ENCODE results near the gene CSMD2.

Gene CSMD2

GRCh38 chr1:33844166-33844565, 320.9 kb downstream of the CSMD2 start:
- DNase-seq: no peak

DNA sequence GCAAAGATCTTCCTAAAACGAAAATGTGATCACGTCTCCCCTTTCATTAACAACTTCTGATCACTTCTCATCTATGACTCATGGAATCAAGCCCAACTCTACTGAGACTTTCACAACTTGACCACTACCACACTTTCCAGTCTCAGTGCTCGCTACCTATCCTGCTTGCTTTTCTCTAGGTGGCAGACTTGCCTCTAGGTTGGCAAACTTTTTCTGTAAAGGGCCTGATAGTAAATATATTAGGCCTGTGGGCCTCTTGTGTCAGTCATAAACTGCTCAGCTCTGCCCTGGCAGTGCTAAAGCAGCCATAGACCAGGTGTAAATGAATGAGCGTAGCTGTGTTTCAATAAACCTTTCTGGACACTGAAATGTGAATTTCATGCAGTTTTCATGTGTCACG, 322.7 kb downstream of the CSMD2 start:
- DNase-seq: no peak

DNA sequence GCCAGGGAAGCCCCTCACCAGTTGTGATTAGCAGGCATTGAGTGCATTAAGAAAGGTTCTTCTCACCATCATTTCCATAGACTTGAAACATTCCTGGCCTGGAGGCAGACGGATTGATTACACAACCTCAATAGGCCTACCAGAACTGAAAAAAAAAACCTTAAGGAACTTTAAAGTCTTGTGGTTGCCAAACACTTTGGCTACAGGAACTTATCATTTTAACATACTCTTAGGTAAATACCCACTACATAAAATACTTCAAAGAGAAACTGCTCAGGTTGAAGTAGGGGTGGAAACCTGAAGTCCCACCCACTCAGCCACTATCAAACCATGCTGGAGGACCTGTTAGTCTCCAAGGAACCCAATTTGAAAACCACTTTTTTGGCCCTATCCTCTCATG, 323.5 kb downstream of the CSMD2 start:
- DNase-seq: no peak

- DNase-seq: no peak
These were observed 327.4 kb downstream of the CSMD2 start for GRCh38 chr1:33837635-33838034.

GRCh38 chr1:33836911-33837310, 328.1 kb downstream of the CSMD2 start:
- no peak for DNase-seq

DNA sequence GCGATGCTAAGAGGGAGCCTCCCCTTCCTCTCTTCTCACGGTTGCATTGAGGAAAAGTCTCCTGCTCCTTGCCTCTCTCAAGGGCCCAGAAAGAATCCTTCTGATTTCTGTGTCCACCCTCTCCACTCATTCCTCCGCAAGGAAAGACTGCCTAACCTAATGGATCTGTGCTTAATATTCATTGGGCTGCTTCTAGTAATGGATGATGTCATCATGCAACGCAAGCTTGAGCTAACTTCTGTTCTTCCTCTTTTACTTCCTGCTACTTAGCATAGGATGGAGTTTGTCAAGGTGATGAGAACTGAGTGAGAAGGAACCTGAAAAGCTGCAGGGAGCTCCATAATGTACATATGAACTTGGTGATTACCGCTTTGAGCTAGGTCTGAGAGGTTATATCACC, 336.4 kb downstream of the CSMD2 start:
- no peak for DNase-seq

GRCh38 chr1:33828059-33828458, 337.0 kb downstream of the CSMD2 start:
- no peak for DNase-seq

- DNase-seq: no peak
These were observed 338.3 kb downstream of the CSMD2 start for GRCh38 chr1:33826711-33827110.

- DNase-seq: no peak
These were observed 338.7 kb downstream of the CSMD2 start for GRCh38 chr1:33826311-33826710.

- DNase-seq: no peak
These were observed 339.5 kb downstream of the CSMD2 start for GRCh38 chr1:33825506-33825905.

DNA sequence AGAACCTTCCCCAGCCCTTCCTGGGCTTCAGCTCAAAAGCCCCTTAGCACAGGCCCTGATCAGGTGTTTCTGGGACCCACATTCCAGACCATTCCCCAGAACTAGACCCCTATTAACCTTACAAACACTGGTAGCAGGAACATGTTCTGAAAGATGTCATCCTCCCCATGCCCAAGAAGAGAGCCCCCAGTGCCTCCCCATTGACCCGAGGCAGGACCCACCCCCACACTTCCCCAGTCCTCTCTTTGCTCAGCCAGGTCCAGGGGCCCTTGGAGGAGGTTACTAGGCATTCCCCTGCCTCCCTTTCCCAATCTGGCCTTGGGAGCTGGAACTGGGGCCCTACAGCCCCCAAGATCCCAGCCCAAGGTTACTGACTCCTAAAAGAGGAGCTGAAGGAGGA, 340.1 kb downstream of the CSMD2 start:
- no peak for DNase-seq

DNA sequence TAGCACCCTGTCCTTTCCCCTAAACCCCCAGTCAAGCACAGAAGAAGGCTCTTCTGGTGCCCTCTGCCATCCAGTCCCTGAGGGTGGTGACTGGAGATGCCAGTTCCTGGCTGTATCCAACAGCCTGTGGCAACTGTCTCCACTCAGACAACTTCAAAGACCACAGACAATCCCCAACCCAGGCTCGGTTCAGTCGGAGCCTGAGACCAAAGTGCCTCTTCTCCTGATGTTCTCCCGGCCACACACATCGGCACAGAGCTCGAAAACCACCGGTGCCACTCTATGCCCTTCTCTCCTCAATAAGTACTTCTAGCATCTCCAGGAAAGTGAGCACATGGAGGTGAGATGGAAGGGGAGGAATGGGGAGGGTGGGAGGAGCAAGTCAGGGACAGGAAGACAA, 340.7 kb downstream of the CSMD2 start:
- DNase-seq: no peak

GRCh38 chr1:33823830-33824229, 341.2 kb downstream of the CSMD2 start:
- no peak for DNase-seq

DNA sequence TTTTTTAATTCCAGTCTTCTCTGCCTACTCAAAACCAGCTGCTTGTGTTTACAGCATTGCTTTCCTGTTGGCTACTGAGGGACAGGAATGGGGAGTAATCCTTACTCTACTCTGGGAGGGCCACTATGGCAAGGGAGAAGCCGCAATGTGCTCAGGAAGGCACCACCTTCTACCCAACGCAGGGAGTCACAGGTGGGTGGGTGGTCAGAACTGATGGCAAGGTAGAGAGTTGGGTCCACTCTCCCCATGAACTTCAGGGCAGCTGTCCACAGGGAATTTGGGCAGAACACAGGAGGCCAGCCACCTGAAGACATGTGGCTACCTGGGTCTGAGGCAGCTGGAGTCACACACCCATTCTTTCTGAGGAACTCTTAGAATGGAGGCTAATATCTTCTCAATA, 341.6 kb downstream of the CSMD2 start:
- no peak for DNase-seq

GRCh38 chr1:33822396-33822795, 342.6 kb downstream of the CSMD2 start:
- DNase-seq: no peak

- no peak for DNase-seq
These were observed 343.7 kb downstream of the CSMD2 start for GRCh38 chr1:33821291-33821690.

GRCh38 chr1:33820804-33821203, 344.2 kb downstream of the CSMD2 start:
- no peak for DNase-seq

DNA sequence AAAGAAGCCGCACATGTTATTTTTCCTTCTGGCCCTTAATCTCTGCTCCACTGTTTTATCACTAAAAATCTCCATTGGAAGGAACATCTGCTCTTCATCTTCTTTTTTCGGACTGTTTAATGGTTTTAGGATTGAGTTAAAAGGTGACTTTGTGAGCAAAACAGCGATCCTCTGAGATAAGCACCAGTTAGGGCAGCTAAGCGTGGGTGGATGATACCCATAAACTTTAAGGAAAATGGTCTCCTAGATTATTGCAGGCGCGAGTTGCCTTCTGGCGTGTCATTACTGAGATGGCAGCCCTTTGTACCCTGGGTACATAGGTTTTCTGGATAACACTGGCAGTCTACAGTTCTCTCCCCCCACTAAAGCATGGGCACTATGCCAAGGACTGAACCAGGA, 345.1 kb downstream of the CSMD2 start:
- DNase-seq: no peak

GRCh38 chr1:33819290-33819912, 345.6 kb downstream of the CSMD2 start:
- DNase-seq: no peak

- peak; percentile 37 for DNase-seq
These were observed 347.0 kb downstream of the CSMD2 start for GRCh38 chr1:33818071-33818470.

DNA sequence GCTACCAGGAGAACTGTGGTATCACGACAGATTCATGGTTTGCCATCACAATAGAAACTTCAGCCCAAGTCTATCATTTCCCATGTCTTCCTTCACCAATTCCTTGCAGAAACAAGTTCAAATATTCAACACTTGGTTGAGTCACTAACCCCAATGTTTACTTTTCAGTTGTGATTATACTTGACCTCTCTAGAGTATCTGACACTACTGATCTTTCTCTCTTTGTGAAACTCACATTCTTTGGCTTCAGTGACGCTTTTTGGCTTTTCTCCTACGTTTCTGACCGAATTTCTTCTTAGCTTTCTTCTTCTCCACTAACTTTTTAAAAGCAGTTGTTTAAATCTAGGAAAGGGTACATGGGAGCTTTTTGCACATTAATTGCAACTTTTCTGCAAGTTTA, 350.0 kb downstream of the CSMD2 start:
- DNase-seq: no peak

DNA sequence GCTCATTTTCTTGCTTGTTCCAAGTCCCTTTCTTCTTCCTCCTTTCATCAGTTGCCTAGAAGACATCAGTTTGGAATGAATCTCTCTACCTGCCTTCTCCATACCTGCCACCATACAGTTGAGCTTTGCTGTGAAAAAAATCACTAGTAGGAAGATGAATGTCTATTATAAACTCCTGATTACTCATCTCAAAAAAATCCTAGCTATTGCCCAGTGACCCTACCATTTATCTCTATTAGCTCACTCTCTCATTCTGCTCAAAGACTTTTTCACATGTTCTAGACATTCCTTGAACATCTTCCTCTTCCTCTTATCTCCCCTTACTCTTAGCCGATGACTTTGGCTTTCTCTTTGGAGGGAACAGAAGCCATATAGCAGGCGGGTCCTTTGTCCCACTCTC, 350.9 kb downstream of the CSMD2 start:
- no peak for DNase-seq

DNA sequence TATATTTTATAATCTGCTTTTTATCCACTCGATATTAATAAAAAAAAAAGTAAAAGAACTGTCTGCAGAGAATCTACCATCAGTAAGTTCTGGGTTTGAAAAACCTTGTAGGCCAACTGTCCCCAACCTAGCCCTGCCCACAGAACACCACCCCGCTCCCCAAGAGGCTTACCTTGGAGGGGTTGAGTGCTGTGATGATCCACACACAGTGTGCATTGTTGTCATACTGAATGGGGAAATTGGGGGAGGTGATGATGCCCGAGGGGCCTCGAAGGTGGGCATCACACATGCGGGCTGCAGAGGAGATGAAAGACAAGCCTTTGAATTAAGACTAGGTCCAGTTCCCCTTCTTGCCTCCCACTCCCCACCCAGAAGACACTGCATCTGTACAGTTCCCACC, 354.5 kb downstream of the CSMD2 start:
- DNase-seq: no peak

DNA sequence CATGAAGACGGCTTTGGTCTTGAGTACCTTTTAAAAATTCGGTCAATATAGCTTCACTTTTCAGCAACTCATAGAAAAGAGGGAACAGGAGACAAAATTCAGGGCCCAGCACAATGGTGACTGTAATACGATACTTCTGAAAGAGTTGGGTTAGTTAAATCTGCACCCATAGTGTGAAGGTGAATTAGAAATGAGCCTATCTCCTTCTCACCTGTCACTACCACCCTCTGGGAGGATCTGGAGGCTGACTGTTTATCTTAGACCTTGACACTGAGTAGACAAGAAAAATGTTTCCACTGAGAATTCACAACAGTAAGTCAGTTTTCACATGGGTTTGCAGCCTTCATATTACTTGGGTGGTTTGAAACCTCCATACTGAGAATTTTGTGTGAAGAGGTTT, 359.0 kb downstream of the CSMD2 start:
- no peak for DNase-seq

- DNase-seq: no peak
These were observed 362.8 kb downstream of the CSMD2 start for GRCh38 chr1:33802268-33802667.

DNA sequence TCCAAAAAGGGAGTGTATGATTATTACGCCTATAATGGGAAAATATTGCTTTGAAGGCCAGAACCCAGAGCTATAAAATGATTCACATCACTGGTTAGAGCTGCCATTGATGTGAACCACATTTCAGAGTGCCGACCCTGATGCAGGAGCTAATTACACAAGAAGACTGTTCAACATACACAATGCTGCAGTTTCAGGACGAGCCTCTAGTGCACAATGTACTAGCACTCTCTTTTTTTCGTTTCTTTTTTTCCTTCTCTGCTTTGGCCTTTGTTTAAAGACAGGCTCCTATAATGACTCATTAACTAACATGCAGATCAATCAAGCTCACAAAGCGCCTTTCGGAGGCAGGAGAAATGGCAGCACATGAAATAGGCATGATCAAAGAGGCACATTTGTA, 367.2 kb downstream of the CSMD2 start:
- no peak for DNase-seq
